ENCODE data around the gene ARV1.
"Not testable (repeated sequence)": the region's sequence is repeated elsewhere in the genome, so short reads cannot be mapped to it uniquely, and the experiment has no call there.

ARV1 gene

GRCh38 chr1:231028682-231029081 lies 49.8 kb downstream of the ARV1 start:
- no CpG with 5 or more reads among the region's 7 CpGs for WGBS (ENCODE audit: insufficient coverage, insufficient read length)

GRCh38 chr1:231029247-231029646 lies 50.4 kb downstream of the ARV1 start:
- not testable (repeated sequence) for H3K27ac ChIP-seq (ENCODE audit: low read length); H3K27me3 ChIP-seq (ENCODE audit: control insufficient read depth, insufficient read depth, low read length); H3K4me3 ChIP-seq (ENCODE audit: low read length); DNase-seq (ENCODE audit: low read depth, low spot score); H3K36me3 ChIP-seq (ENCODE audit: control insufficient read depth, insufficient read depth, low read length); H3K4me1 ChIP-seq (ENCODE audit: control insufficient read depth, insufficient read depth, low read length); H3K9me3 ChIP-seq (ENCODE audit: control insufficient read depth, insufficient read depth, low read length)
- no CpG with 5 or more reads among the region's 4 CpGs for WGBS (ENCODE audit: insufficient coverage, insufficient read length)

More at GRCh38 chr1:231028682-231029081, 49.8 kb downstream of the ARV1 start:
- H3K36me3 ChIP-seq (ENCODE audit: control insufficient read depth, insufficient read depth, low read length): no peaks in the 10 kb centered on the region
- no peak overlapping the region for H3K27ac ChIP-seq (ENCODE audit: low read length)
- H3K9me3 ChIP-seq (ENCODE audit: control insufficient read depth, insufficient read depth, low read length): no peaks in the 10 kb centered on the region
- H3K4me3 ChIP-seq (ENCODE audit: low read length): no peak overlapping the region
- H3K27me3 ChIP-seq (ENCODE audit: control insufficient read depth, insufficient read depth, low read length): no peaks in the 10 kb centered on the region
- no peaks in the 10 kb centered on the region for H3K4me1 ChIP-seq (ENCODE audit: control insufficient read depth, insufficient read depth, low read length)
- DNase-seq (ENCODE audit: low read depth, low spot score): no peak

- H3K4me1 ChIP-seq (ENCODE audit: control insufficient read depth, insufficient read depth, low read length): no peaks in the 10 kb centered on the region
- DNase-seq (ENCODE audit: low read depth, low spot score): no peak
- H3K27me3 ChIP-seq (ENCODE audit: control insufficient read depth, insufficient read depth, low read length): no peaks in the 10 kb centered on the region
- no peak overlapping the region for H3K4me3 ChIP-seq (ENCODE audit: low read length)
- no peaks in the 10 kb centered on the region for H3K36me3 ChIP-seq (ENCODE audit: control insufficient read depth, insufficient read depth, low read length)
- no CpG with 5 or more reads among the region's 6 CpGs for WGBS (ENCODE audit: insufficient coverage, insufficient read length)
- H3K9me3 ChIP-seq (ENCODE audit: control insufficient read depth, insufficient read depth, low read length): no peaks in the 10 kb centered on the region
- no peak overlapping the region for H3K27ac ChIP-seq (ENCODE audit: low read length)
Observed at GRCh38 chr1:231029841-231030240, 50.9 kb downstream of the ARV1 start.

- DNase-seq (ENCODE audit: low read depth, low spot score): no peak
- Histone ChIP-seq H3K27ac (ENCODE audit: low read length) (no peak overlapping the region), H3K4me1 (ENCODE audit: control insufficient read depth, insufficient read depth, low read length) (no peaks in the 10 kb centered on the region), H3K36me3 (ENCODE audit: control insufficient read depth, insufficient read depth, low read length) (no peaks in the 10 kb centered on the region), H3K27me3 (ENCODE audit: control insufficient read depth, insufficient read depth, low read length) (peaks cover 13% of the 10 kb centered on the region; the same call in 1 of the 2 replicates), H3K9me3 (ENCODE audit: control insufficient read depth, insufficient read depth, low read length) (no peaks in the 10 kb centered on the region), H3K4me3 (ENCODE audit: low read length) (no peak overlapping the region)
- no CpG with 5 or more reads among the region's 7 CpGs for WGBS (ENCODE audit: insufficient coverage, insufficient read length)
Observed at GRCh38 chr1:231032963-231033362, 54.1 kb downstream of the ARV1 start.

GRCh38 chr1:231035799-231036198 lies 56.9 kb downstream of the ARV1 start:
- WGBS (ENCODE audit: insufficient coverage, insufficient read length): no CpG with 5 or more reads among the region's 1 CpG
- Histone ChIP-seq H3K9me3 (ENCODE audit: control insufficient read depth, insufficient read depth, low read length) (no peaks in the 10 kb centered on the region), H3K36me3 (ENCODE audit: control insufficient read depth, insufficient read depth, low read length) (no peaks in the 10 kb centered on the region), H3K4me1 (ENCODE audit: control insufficient read depth, insufficient read depth, low read length) (no peaks in the 10 kb centered on the region; the same call in 1 of the 2 replicates), H3K27me3 (ENCODE audit: control insufficient read depth, insufficient read depth, low read length) (peaks cover 30% of the 10 kb centered on the region), H3K27ac (ENCODE audit: low read length) (no peak overlapping the region), H3K4me3 (ENCODE audit: low read length) (no peak overlapping the region)
- no peak for DNase-seq (ENCODE audit: low read depth, low spot score)

- H3K4me3 ChIP-seq (ENCODE audit: low read length): no peak overlapping the region
- H3K27ac ChIP-seq (ENCODE audit: low read length): no peak overlapping the region
- no peak for DNase-seq (ENCODE audit: low read depth, low spot score)
- H3K36me3 ChIP-seq (ENCODE audit: control insufficient read depth, insufficient read depth, low read length): no peaks in the 10 kb centered on the region
- no peaks in the 10 kb centered on the region for H3K9me3 ChIP-seq (ENCODE audit: control insufficient read depth, insufficient read depth, low read length)
- WGBS (ENCODE audit: insufficient coverage, insufficient read length): no CpG with 5 or more reads among the region's 5 CpGs
- H3K27me3 ChIP-seq (ENCODE audit: control insufficient read depth, insufficient read depth, low read length): peaks cover 36% of the 10 kb centered on the region
- no peaks in the 10 kb centered on the region; the same call in 1 of the 2 replicates for H3K4me1 ChIP-seq (ENCODE audit: control insufficient read depth, insufficient read depth, low read length)
Observed at GRCh38 chr1:231036416-231036815, 57.5 kb downstream of the ARV1 start.

GRCh38 chr1:231037585-231038517 lies 59.0 kb downstream of the ARV1 start:
- Histone ChIP-seq H3K27ac (ENCODE audit: low read length) (no peak overlapping the region), H3K27me3 (ENCODE audit: control insufficient read depth, insufficient read depth, low read length) (peaks cover 44% of the 10 kb centered on the region), H3K9me3 (ENCODE audit: control insufficient read depth, insufficient read depth, low read length) (no peaks in the 10 kb centered on the region), H3K36me3 (ENCODE audit: control insufficient read depth, insufficient read depth, low read length) (no peaks in the 10 kb centered on the region), H3K4me3 (ENCODE audit: low read length) (no peak overlapping the region), H3K4me1 (ENCODE audit: control insufficient read depth, insufficient read depth, low read length) (no peaks in the 10 kb centered on the region; the same call in 1 of the 2 replicates)
- DNase-seq (ENCODE audit: low read depth, low spot score): no peak
- no CpG with 5 or more reads among the region's 13 CpGs for WGBS (ENCODE audit: insufficient coverage, insufficient read length)

GRCh38 chr1:231039161-231040018 lies 60.5 kb downstream of the ARV1 start:
- no CpG with 5 or more reads among the region's 91 CpGs for WGBS (ENCODE audit: insufficient coverage, insufficient read length)
- no peak for DNase-seq (ENCODE audit: low read depth, low spot score)
- Histone ChIP-seq H3K27me3 (ENCODE audit: control insufficient read depth, insufficient read depth, low read length) (peaks cover 44% of the 10 kb centered on the region), H3K9me3 (ENCODE audit: control insufficient read depth, insufficient read depth, low read length) (no peaks in the 10 kb centered on the region), H3K4me3 (ENCODE audit: low read length) (peak overlapping the region; percentile 57), H3K27ac (ENCODE audit: low read length) (no peak overlapping the region), H3K36me3 (ENCODE audit: control insufficient read depth, insufficient read depth, low read length) (no peaks in the 10 kb centered on the region), H3K4me1 (ENCODE audit: control insufficient read depth, insufficient read depth, low read length) (no peaks in the 10 kb centered on the region; the same call in 1 of the 2 replicates)

- no peak within 1 kb of the TSS for H3K27ac ChIP-seq (ENCODE audit: low read length)
- no peaks in the 10 kb centered on the region for H3K9me3 ChIP-seq (ENCODE audit: control insufficient read depth, insufficient read depth, low read length)
- peaks cover 44% of the 10 kb centered on the region for H3K27me3 ChIP-seq (ENCODE audit: control insufficient read depth, insufficient read depth, low read length)
- no peaks in the 10 kb centered on the region for H3K36me3 ChIP-seq (ENCODE audit: control insufficient read depth, insufficient read depth, low read length)
- H3K4me1 ChIP-seq (ENCODE audit: control insufficient read depth, insufficient read depth, low read length): no peaks in the 10 kb centered on the region; the same call in 1 of the 2 replicates
- WGBS (ENCODE audit: insufficient coverage, insufficient read length): no CpG with 5 or more reads among the region's 82 CpGs
- H3K4me3 ChIP-seq (ENCODE audit: low read length): peak within 1 kb of the TSS; percentile 57
- DNase-seq (ENCODE audit: low read depth, low spot score): no peak
Observed at GRCh38 chr1:231040019-231040799, 61.3 kb downstream of the ARV1 start, which contains the start of gene FAM89A. FAM89A (minus strand) TSS chr1:231040254; CDS start chr1:231040211, 43 bp downstream.

Measured in iPS DF 6.9 (cell line).